Stimulated activated CD4-positive, alpha-beta T cell treated with anti-CD3 and anti-CD28 coated beads, Interleukin-1b, Interleukin-23, amount 100 ng/mL, for 48 hours (primary cell): Measurements from ENCODE around the gene SNED1.

ENCODE experiments used
- DNase-seq: peaks from one replicate; pipeline ENCODE4 v3.0.0-alpha.2; 2020

The SNED1 gene

GRCh38 chr2:241031436-241032165 lies 33.2 kb downstream of the SNED1 start:
- no peak for DNase-seq

GRCh38 chr2:241033336-241033987 lies 35.0 kb downstream of the SNED1 start:
- no peak for DNase-seq

GRCh38 chr2:241033994-241034393 lies 35.6 kb downstream of the SNED1 start:
- no peak for DNase-seq

GRCh38 chr2:241034490-241035141 lies 36.2 kb downstream of the SNED1 start:
- no peak for DNase-seq

GRCh38 chr2:241035142-241035817 lies 36.9 kb downstream of the SNED1 start:
- DNase-seq, result no peak

GRCh38 chr2:241035818-241036396 lies 37.5 kb downstream of the SNED1 start:
- no peak for DNase-seq

- DNase-seq, result peak; percentile 37
Observed at GRCh38 chr2:241036397-241036963, 38.1 kb downstream of the SNED1 start.

- DNase-seq, result no peak
Observed at GRCh38 chr2:241036964-241037421, 38.6 kb downstream of the SNED1 start.

GRCh38 chr2:241037498-241037897 lies 39.1 kb downstream of the SNED1 start:
- no peak for DNase-seq

- DNase-seq, result no peak
Observed at GRCh38 chr2:241038374-241039180, 40.2 kb downstream of the SNED1 start.

GRCh38 chr2:241039416-241039815 lies 41.0 kb downstream of the SNED1 start:
- no peak for DNase-seq

- DNase-seq, result no peak
Observed at GRCh38 chr2:241040081-241040803, 41.8 kb downstream of the SNED1 start.

GRCh38 chr2:241041589-241042158 lies 43.3 kb downstream of the SNED1 start:
- no peak for DNase-seq

GRCh38 chr2:241043581-241043980 lies 45.2 kb downstream of the SNED1 start:
- DNase-seq, result no peak

GRCh38 chr2:241047253-241048010 lies 49.0 kb downstream of the SNED1 start:
- DNase-seq, result no peak

- no peak for DNase-seq
Observed at GRCh38 chr2:241048149-241048948, 49.9 kb downstream of the SNED1 start.

- no peak for DNase-seq
Observed at GRCh38 chr2:241048949-241049343, 50.5 kb downstream of the SNED1 start.

- DNase-seq, result no peak
Observed at GRCh38 chr2:241049739-241050623, 51.6 kb downstream of the SNED1 start.
